Astrocyte (in vitro differentiated cells and primary cell): ENCODE results near the gene NSUN6.

ENCODE experiments used
- CTCF ChIP-seq: IDR thresholded peaks from 2 replicates; pipeline ENCODE4 v1.5.1; 2011; ENCODE audit warnings: low read depth, mild to moderate bottlenecking, inconsistent platforms, low read length, moderate library complexity; ENCODE audit not compliant: insufficient read depth
- EZH2 ChIP-seq: IDR thresholded peaks from 2 replicates; pipeline ENCODE4 v1.6.1; 2012; ENCODE audit warnings: mild to moderate bottlenecking, low read length, inconsistent platforms; ENCODE audit not compliant: insufficient read depth

GRCh38 chr10:18658271-18659124, 7.1 kb upstream of the NSUN6 start:
- TF ChIP-seq CTCF (no peak), EZH2 (no peak)
